ENCODE measurements around the gene ZIC1. TPM values are rescaled to one million over a fixed set of nuclear protein-coding genes. Genes with fewer than 3 reads are reported as not detected.

The ZIC1 gene
- total RNA-seq, 1 experiment from 2014 or later: 3.5 TPM

- H3K27me3 ChIP-seq (ENCODE audit: control insufficient read depth, insufficient read depth, low read length): peaks cover 90% of the 10 kb centered on the region
- peak; percentile 88 for DNase-seq
- peak overlapping the region; percentile 56 for H3K4me3 ChIP-seq (ENCODE audit: insufficient read depth, low read depth, low read length)
- no peaks in the 10 kb centered on the region for H3K36me3 ChIP-seq (replicated peaks; ENCODE audit: control insufficient read depth, insufficient read depth, low read length)
Observed at GRCh38 chr3:147397155-147397874, 11.8 kb upstream of the ZIC1 start.

GRCh38 chr3:147397875-147398812 lies 11.0 kb upstream of the ZIC1 start:
- DNase-seq: peak; percentile 75
- peaks cover 91% of the 10 kb centered on the region for H3K27me3 ChIP-seq (ENCODE audit: control insufficient read depth, insufficient read depth, low read length)

GRCh38 chr3:147398813-147399534 lies 10.2 kb upstream of the ZIC1 start:
- H3K36me3 ChIP-seq (replicated peaks; ENCODE audit: control insufficient read depth, insufficient read depth, low read length): no peaks in the 10 kb centered on the region
- no peak overlapping the region for H3K4me3 ChIP-seq (ENCODE audit: insufficient read depth, low read depth, low read length)
- peaks cover 92% of the 10 kb centered on the region for H3K27me3 ChIP-seq (ENCODE audit: control insufficient read depth, insufficient read depth, low read length)
- no peak for DNase-seq

More at GRCh38 chr3:147397875-147398812, 11.0 kb upstream of the ZIC1 start:
- Histone ChIP-seq H3K4me3 (ENCODE audit: insufficient read depth, low read depth, low read length) (peak overlapping the region; percentile 56), H3K36me3 (replicated peaks; ENCODE audit: control insufficient read depth, insufficient read depth, low read length) (no peaks in the 10 kb centered on the region)

GRCh38 chr3:147400111-147400510 lies 9.1 kb upstream of the ZIC1 start:
- H3K36me3 ChIP-seq (replicated peaks; ENCODE audit: control insufficient read depth, insufficient read depth, low read length): no peaks in the 10 kb centered on the region

GRCh38 chr3:147400999-147401398 lies 8.2 kb upstream of the ZIC1 start:
- Histone ChIP-seq H3K4me3 (ENCODE audit: insufficient read depth, low read depth, low read length) (no peak overlapping the region), H3K27me3 (ENCODE audit: control insufficient read depth, insufficient read depth, low read length) (peaks cover 92% of the 10 kb centered on the region), H3K36me3 (replicated peaks; ENCODE audit: control insufficient read depth, insufficient read depth, low read length) (no peaks in the 10 kb centered on the region)
- no peak for DNase-seq

More at GRCh38 chr3:147400111-147400510, 9.1 kb upstream of the ZIC1 start:
- DNase-seq: no peak
- peaks cover 92% of the 10 kb centered on the region for H3K27me3 ChIP-seq (ENCODE audit: control insufficient read depth, insufficient read depth, low read length)
- H3K4me3 ChIP-seq (ENCODE audit: insufficient read depth, low read depth, low read length): no peak overlapping the region

- H3K27me3 ChIP-seq (ENCODE audit: control insufficient read depth, insufficient read depth, low read length): peaks cover 92% of the 10 kb centered on the region
- no peak overlapping the region for H3K4me3 ChIP-seq (ENCODE audit: insufficient read depth, low read depth, low read length)
Observed at GRCh38 chr3:147401421-147401820, 7.7 kb upstream of the ZIC1 start.

GRCh38 chr3:147402159-147402558 lies 7.0 kb upstream of the ZIC1 start:
- Histone ChIP-seq H3K4me3 (ENCODE audit: insufficient read depth, low read depth, low read length) (no peak overlapping the region), H3K36me3 (replicated peaks; ENCODE audit: control insufficient read depth, insufficient read depth, low read length) (no peaks in the 10 kb centered on the region), H3K27me3 (ENCODE audit: control insufficient read depth, insufficient read depth, low read length) (peaks cover 92% of the 10 kb centered on the region)
- DNase-seq: no peak

More at GRCh38 chr3:147401421-147401820, 7.7 kb upstream of the ZIC1 start:
- H3K36me3 ChIP-seq (replicated peaks; ENCODE audit: control insufficient read depth, insufficient read depth, low read length): no peaks in the 10 kb centered on the region
- no peak for DNase-seq

GRCh38 chr3:147403511-147403910 lies 5.7 kb upstream of the ZIC1 start:
- Histone ChIP-seq H3K36me3 (replicated peaks; ENCODE audit: control insufficient read depth, insufficient read depth, low read length) (no peaks in the 10 kb centered on the region), H3K4me3 (ENCODE audit: insufficient read depth, low read depth, low read length) (no peak overlapping the region), H3K27me3 (ENCODE audit: control insufficient read depth, insufficient read depth, low read length) (peaks cover 92% of the 10 kb centered on the region)
- DNase-seq: no peak

- Histone ChIP-seq H3K27me3 (ENCODE audit: control insufficient read depth, insufficient read depth, low read length) (peaks cover 88% of the 10 kb centered on the region), H3K36me3 (replicated peaks; ENCODE audit: control insufficient read depth, insufficient read depth, low read length) (no peaks in the 10 kb centered on the region), H3K4me3 (ENCODE audit: insufficient read depth, low read depth, low read length) (no peak overlapping the region)
- peak; percentile 24 for DNase-seq
Observed at GRCh38 chr3:147404000-147404799, 5.0 kb upstream of the ZIC1 start.

- Histone ChIP-seq H3K27me3 (ENCODE audit: control insufficient read depth, insufficient read depth, low read length) (peaks cover 91% of the 10 kb centered on the region), H3K4me3 (ENCODE audit: insufficient read depth, low read depth, low read length) (no peak overlapping the region)
Observed at GRCh38 chr3:147404800-147405230, 4.3 kb upstream of the ZIC1 start.

GRCh38 chr3:147405231-147406027 lies 3.7 kb upstream of the ZIC1 start:
- peak; percentile 64 for DNase-seq
- Histone ChIP-seq H3K4me3 (ENCODE audit: insufficient read depth, low read depth, low read length) (no peak overlapping the region), H3K27me3 (ENCODE audit: control insufficient read depth, insufficient read depth, low read length) (peaks cover 91% of the 10 kb centered on the region), H3K36me3 (replicated peaks; ENCODE audit: control insufficient read depth, insufficient read depth, low read length) (no peaks in the 10 kb centered on the region)

More at GRCh38 chr3:147404800-147405230, 4.3 kb upstream of the ZIC1 start:
- no peaks in the 10 kb centered on the region for H3K36me3 ChIP-seq (replicated peaks; ENCODE audit: control insufficient read depth, insufficient read depth, low read length)
- DNase-seq: peak; percentile 47

- Histone ChIP-seq H3K36me3 (replicated peaks; ENCODE audit: control insufficient read depth, insufficient read depth, low read length) (no peaks in the 10 kb centered on the region), H3K27me3 (ENCODE audit: control insufficient read depth, insufficient read depth, low read length) (peaks cover 91% of the 10 kb centered on the region), H3K4me3 (ENCODE audit: insufficient read depth, low read depth, low read length) (no peak within 1 kb of the TSS)
- DNase-seq: peak; percentile 38
Observed at GRCh38 chr3:147406028-147406931, 2.9 kb upstream of the ZIC1 start, which contains the start of gene ZIC4. Gene ZIC4, minus strand, starts transcription at chr3:147406543. Its CDS starts 3,746 bp downstream, at chr3:147402797.

Measured in H7 (cell line).